Body of pancreas (tissue), 4 donors: Measurements from ENCODE around the gene ZNF777.

Source experiments
- POLR2A ChIP-seq, 3 donors: fragments of 450-650 bp; IDR thresholded peaks; one replicate each; pipeline ENCODE4 v1.6.1; 2016; ENCODE audit warnings: antibody characterized with exemption in 3 of 3, mild to moderate bottlenecking in 2 of 3
- TF ChIP-seq, protein P1 (sequence below), 7 experiments: fragments of 450-650 bp in 4 of 7; fragments of 200-600 bp in 3 of 7; sonication (generic) in 3 of 7; IDR thresholded peaks; one replicate each; pipeline ENCODE4 v1.5.1; 2016 to 2019; ENCODE audit warnings: antibody characterized with exemption in 7 of 7

GRCh38 chr7:149505551-149505950 lies 44.7 kb upstream of the ZNF777 start:
- TF ChIP-seq, protein P1, sequence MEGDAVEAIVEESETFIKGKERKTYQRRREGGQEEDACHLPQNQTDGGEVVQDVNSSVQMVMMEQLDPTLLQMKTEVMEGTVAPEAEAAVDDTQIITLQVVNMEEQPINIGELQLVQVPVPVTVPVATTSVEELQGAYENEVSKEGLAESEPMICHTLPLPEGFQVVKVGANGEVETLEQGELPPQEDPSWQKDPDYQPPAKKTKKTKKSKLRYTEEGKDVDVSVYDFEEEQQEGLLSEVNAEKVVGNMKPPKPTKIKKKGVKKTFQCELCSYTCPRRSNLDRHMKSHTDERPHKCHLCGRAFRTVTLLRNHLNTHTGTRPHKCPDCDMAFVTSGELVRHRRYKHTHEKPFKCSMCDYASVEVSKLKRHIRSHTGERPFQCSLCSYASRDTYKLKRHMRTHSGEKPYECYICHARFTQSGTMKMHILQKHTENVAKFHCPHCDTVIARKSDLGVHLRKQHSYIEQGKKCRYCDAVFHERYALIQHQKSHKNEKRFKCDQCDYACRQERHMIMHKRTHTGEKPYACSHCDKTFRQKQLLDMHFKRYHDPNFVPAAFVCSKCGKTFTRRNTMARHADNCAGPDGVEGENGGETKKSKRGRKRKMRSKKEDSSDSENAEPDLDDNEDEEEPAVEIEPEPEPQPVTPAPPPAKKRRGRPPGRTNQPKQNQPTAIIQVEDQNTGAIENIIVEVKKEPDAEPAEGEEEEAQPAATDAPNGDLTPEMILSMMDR (IDR thresholded peaks at IDR 0.05): no peak
- no peak for TF ChIP-seq POLR2A (IDR thresholded peaks at IDR 0.05)
